Measurements from ENCODE around the gene EIF3K. TPM values are rescaled to one million over a fixed set of nuclear protein-coding genes. Genes with fewer than 3 reads are reported as not detected.
A peak's percentile ranks its signal among the peaks of the same experiment; 100 is the strongest.

Gene EIF3K
- total RNA-seq, 4 donors from 2014 or later, result 314 to 442 (median 369) TPM

- H3K4me3 ChIP-seq, result no peak overlapping the region
- H3K36me3 ChIP-seq, result no peaks in the 10 kb centered on the region
- no peak for TF ChIP-seq CTCF (IDR thresholded peaks at IDR 0.05)
- H3K9me3 ChIP-seq, result no peaks in the 10 kb centered on the region
- H3K4me1 ChIP-seq, result peaks cover 24 to 99% (median 53%) of the 10 kb centered on the region in 4 donors
- no peaks in the 10 kb centered on the region for H3K27me3 ChIP-seq
- DNase-seq, result peak in 1 of 3 donors; percentile 69
- H3K27ac ChIP-seq, result peak overlapping the region; percentile 71 to 95 (median 84)
Observed at GRCh38 chr19:38666663-38667511, 47.9 kb downstream of the EIF3K start.

- Histone ChIP-seq H3K27me3 (no peaks in the 10 kb centered on the region), H3K9me3 (no peaks in the 10 kb centered on the region), H3K36me3 (no peaks in the 10 kb centered on the region), H3K4me3 (no peak overlapping the region), H3K4me1 (peaks cover 24 to 94% (median 53%) of the 10 kb centered on the region in 4 donors), H3K27ac (peak overlapping the region; percentile 71 to 95 (median 84))
- TF ChIP-seq POLR2A (IDR thresholded peaks at IDR 0.05), result no peak
- DNase-seq, result no peak
Observed at GRCh38 chr19:38667661-38668171, 48.7 kb downstream of the EIF3K start.

- peak overlapping the region; percentile 34 to 91 (median 66) for H3K27ac ChIP-seq
- peak in 1 of 3 donors; percentile 39 for DNase-seq
- H3K36me3 ChIP-seq, result no peaks in the 10 kb centered on the region
- peaks cover 21 to 88% (median 47%) of the 10 kb centered on the region in 4 donors for H3K4me1 ChIP-seq
- no peaks in the 10 kb centered on the region for H3K27me3 ChIP-seq
- H3K4me3 ChIP-seq, result no peak overlapping the region
- H3K9me3 ChIP-seq, result no peaks in the 10 kb centered on the region
- TF ChIP-seq POLR2A (IDR thresholded peaks at IDR 0.05), result no peak
- no peak for TF ChIP-seq CTCF (IDR thresholded peaks at IDR 0.05)
Observed at GRCh38 chr19:38669552-38669951, 50.6 kb downstream of the EIF3K start.

GRCh38 chr19:38670921-38671398 is 52.0 kb downstream of the EIF3K start:
- Histone ChIP-seq H3K36me3 (no peaks in the 10 kb centered on the region), H3K4me1 (peaks cover 16 to 88% (median 45%) of the 10 kb centered on the region in 4 donors)

GRCh38 chr19:38671654-38672053 is 52.7 kb downstream of the EIF3K start:
- TF ChIP-seq CTCF (IDR thresholded peaks at IDR 0.05) (no peak), POLR2A (IDR thresholded peaks at IDR 0.05) (no peak)
- peaks cover 11 to 88% (median 41%) of the 10 kb centered on the region in 4 donors for H3K4me1 ChIP-seq
- no peak for DNase-seq
- no peaks in the 10 kb centered on the region for H3K9me3 ChIP-seq
- H3K36me3 ChIP-seq, result no peaks in the 10 kb centered on the region
- no peak overlapping the region for H3K4me3 ChIP-seq
- no peaks in the 10 kb centered on the region for H3K27me3 ChIP-seq
- peak overlapping the region; percentile 7 to 91 (median 66) for H3K27ac ChIP-seq

More at GRCh38 chr19:38670921-38671398, 52.0 kb downstream of the EIF3K start:
- Histone ChIP-seq H3K9me3 (no peaks in the 10 kb centered on the region), H3K4me3 (no peak overlapping the region), H3K27ac (peak overlapping the region; percentile 34 to 91 (median 66)), H3K27me3 (no peaks in the 10 kb centered on the region)
- no peak for TF ChIP-seq CTCF (IDR thresholded peaks at IDR 0.05)
- TF ChIP-seq POLR2A (IDR thresholded peaks at IDR 0.05), result no peak
- DNase-seq, result peak in 1 of 3 donors; percentile 71

- TF ChIP-seq POLR2A (IDR thresholded peaks at IDR 0.05), result no peak
- no peak for TF ChIP-seq CTCF (IDR thresholded peaks at IDR 0.05)
- peak overlapping the region in 2 of 4 donors; percentile 40 to 58 for H3K27ac ChIP-seq
- H3K4me1 ChIP-seq, result peaks cover 17 to 89% (median 36%) of the 10 kb centered on the region in 4 donors
- H3K4me3 ChIP-seq, result no peak overlapping the region
- H3K9me3 ChIP-seq, result no peaks in the 10 kb centered on the region
- no peak for DNase-seq
- H3K36me3 ChIP-seq, result no peaks in the 10 kb centered on the region
- no peaks in the 10 kb centered on the region for H3K27me3 ChIP-seq
Observed at GRCh38 chr19:38673030-38673429, 54.0 kb downstream of the EIF3K start.
